OCI-LY7 (cell line): ENCODE data around the gene PBLD.

Experiments
- CTCF ChIP-seq: fragments of 200-600 bp; sonication (generic); conservative IDR thresholded peaks from 2 replicates; pipeline ENCODE4 v1.5.1; 2014; ENCODE audit warnings: mild to moderate bottlenecking, antibody characterized with exemption, low read length, moderate library complexity, mixed read lengths
- EZH2phosphoT487 ChIP-seq: fragments of 200-600 bp; sonication (generic); IDR thresholded peaks from 2 replicates; pipeline ENCODE4 v1.6.1; 2018; ENCODE audit warnings: low read depth, borderline replicate concordance, mild to moderate bottlenecking, mixed run types, antibody characterized with exemption, low read length, moderate library complexity, mixed read lengths

- no peak for TF ChIP-seq CTCF
- no peak for TF ChIP-seq EZH2phosphoT487
Measured at GRCh38 chr10:68371604-68372003, 38.9 kb upstream of the PBLD start.
